GM12872 (cell line): ENCODE measurements around the gene GALNT9.

Experiments
- TF ChIP-seq, protein P1 (sequence below): IDR thresholded peaks from 3 replicates; pipeline ENCODE4 v1.5.1; 2011; ENCODE audit warnings: low read depth, mild to moderate bottlenecking, low read length, moderate library complexity; ENCODE audit not compliant: insufficient read depth

GALNT9 gene

GRCh38 chr12:132146772-132147422 is 182.5 kb downstream of the GALNT9 start:
- TF ChIP-seq, protein P1, sequence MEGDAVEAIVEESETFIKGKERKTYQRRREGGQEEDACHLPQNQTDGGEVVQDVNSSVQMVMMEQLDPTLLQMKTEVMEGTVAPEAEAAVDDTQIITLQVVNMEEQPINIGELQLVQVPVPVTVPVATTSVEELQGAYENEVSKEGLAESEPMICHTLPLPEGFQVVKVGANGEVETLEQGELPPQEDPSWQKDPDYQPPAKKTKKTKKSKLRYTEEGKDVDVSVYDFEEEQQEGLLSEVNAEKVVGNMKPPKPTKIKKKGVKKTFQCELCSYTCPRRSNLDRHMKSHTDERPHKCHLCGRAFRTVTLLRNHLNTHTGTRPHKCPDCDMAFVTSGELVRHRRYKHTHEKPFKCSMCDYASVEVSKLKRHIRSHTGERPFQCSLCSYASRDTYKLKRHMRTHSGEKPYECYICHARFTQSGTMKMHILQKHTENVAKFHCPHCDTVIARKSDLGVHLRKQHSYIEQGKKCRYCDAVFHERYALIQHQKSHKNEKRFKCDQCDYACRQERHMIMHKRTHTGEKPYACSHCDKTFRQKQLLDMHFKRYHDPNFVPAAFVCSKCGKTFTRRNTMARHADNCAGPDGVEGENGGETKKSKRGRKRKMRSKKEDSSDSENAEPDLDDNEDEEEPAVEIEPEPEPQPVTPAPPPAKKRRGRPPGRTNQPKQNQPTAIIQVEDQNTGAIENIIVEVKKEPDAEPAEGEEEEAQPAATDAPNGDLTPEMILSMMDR, result no peak
